CD14-positive monocyte (primary cell): ENCODE measurements around the gene CPNE8. TPM values are rescaled to one million over a fixed set of nuclear protein-coding genes. Genes with fewer than 3 reads are reported as not detected.

Experiments
- DNase-seq, 3 donors: peaks; one replicate each; pipeline ENCODE4 v3.0.0-alpha.2; 2011 to 2022
- H2AFZ ChIP-seq: 2 replicates; pipeline ENCODE4 v1.6.0; 2012; ENCODE audit warnings: mild to moderate bottlenecking, low read depth, low read length, inconsistent platforms; ENCODE audit not compliant: insufficient read depth, poor library complexity, severe bottlenecking
- H3K27ac ChIP-seq, 2 donors: 1 replicate in 1 of 2; 2 replicates in 1 of 2; pipeline ENCODE4 v1.5.1; 2012 to 2013; ENCODE audit warnings: low read length in 2 of 2, control low read depth in 1 of 2, inconsistent platforms in 1 of 2, low read depth in 1 of 2, mild to moderate bottlenecking in 1 of 2
- H3K27me3 ChIP-seq, 2 donors: one replicate each; pipeline versions ENCODE4 v1.6.0 to v1.6.1; 2011 to 2013; ENCODE audit warnings: low read length in 2 of 2; ENCODE audit not compliant: control insufficient read depth in 2 of 2, insufficient read depth in 2 of 2
- H3K36me3 ChIP-seq, 2 donors: replicated peaks in 1 of 2; 1 replicate in 1 of 2; 2 replicates in 1 of 2; pipeline versions ENCODE4 v1.5.1 to v1.6.1; 2012 to 2013; ENCODE audit warnings: low read length in 2 of 2, control low read depth in 1 of 2, inconsistent platforms in 1 of 2, mild to moderate bottlenecking in 1 of 2; ENCODE audit not compliant: insufficient read depth in 2 of 2, control insufficient read depth in 1 of 2
- H3K4me1 ChIP-seq, 2 donors: 1 replicate in 1 of 2; 2 replicates in 1 of 2; pipeline versions ENCODE4 v1.5.1 to v1.6.1; 2012 to 2013; ENCODE audit warnings: low read length in 2 of 2, control low read depth in 1 of 2, inconsistent platforms in 1 of 2, mild to moderate bottlenecking in 1 of 2, moderate library complexity in 1 of 2; ENCODE audit not compliant: insufficient read depth in 2 of 2, control insufficient read depth in 1 of 2
- H3K4me2 ChIP-seq: replicated peaks from 2 replicates; pipeline ENCODE3; 2012; ENCODE audit warnings: low read length, moderate library complexity, mild to moderate bottlenecking; ENCODE audit not compliant: poor library complexity, severe bottlenecking; ENCODE audit errors: extremely low read depth
- H3K4me3 ChIP-seq, 3 experiments: fragments of 200-600 bp in 1 of 3; sonication (generic) in 1 of 3; replicated peaks in 1 of 3; 1 replicate in 2 of 3; 2 replicates in 1 of 3; pipeline ENCODE4 v1.5.1; 2011 to 2013; ENCODE audit warnings: low read length in 3 of 3, mild to moderate bottlenecking in 3 of 3, control low read depth in 2 of 3, low read depth in 2 of 3, inconsistent platforms in 1 of 3, moderate library complexity in 1 of 3
- H3K79me2 ChIP-seq: 2 replicates; pipeline ENCODE4 v1.6.0; 2012; ENCODE audit warnings: mild to moderate bottlenecking, control low read depth, inconsistent platforms, low read length, moderate library complexity; ENCODE audit not compliant: insufficient read depth
- H3K9ac ChIP-seq: 2 replicates; pipeline ENCODE4 v1.6.0; 2017; ENCODE audit warnings: low read length, mild to moderate bottlenecking; ENCODE audit not compliant: insufficient read depth, poor library complexity, severe bottlenecking
- H3K9me3 ChIP-seq, 2 donors: replicated peaks in 1 of 2; 1 replicate in 1 of 2; 2 replicates in 1 of 2; pipeline versions ENCODE4 v1.5.1 to v1.6.1; 2012 to 2013; ENCODE audit warnings: low read length in 2 of 2, control low read depth in 1 of 2; ENCODE audit not compliant: control insufficient read depth in 1 of 2, insufficient read depth in 1 of 2
- H4K20me1 ChIP-seq: 2 replicates; pipeline ENCODE4 v1.6.0; 2012; ENCODE audit warnings: mild to moderate bottlenecking, low read length, control low read depth, moderate library complexity; ENCODE audit not compliant: insufficient read depth
- H3K27ac Mint-ChIP-seq, 7 donors: one replicate each; pipeline ENCODE4 v1.8.0; 2020; ENCODE audit warnings: mild to moderate bottlenecking in 7 of 7, mixed read lengths in 7 of 7, moderate library complexity in 6 of 7, inconsistent platforms in 2 of 7
- H3K27me3 Mint-ChIP-seq, 3 donors: one replicate each; pipeline ENCODE4 v1.8.0; 2021 to 2022; ENCODE audit warnings: low read depth in 3 of 3, mild to moderate bottlenecking in 3 of 3, mixed read lengths in 3 of 3, moderate library complexity in 3 of 3, inconsistent platforms in 1 of 3
- H3K36me3 Mint-ChIP-seq, 2 donors: one replicate each; pipeline ENCODE4 v1.8.0; 2020; ENCODE audit warnings: mixed read lengths in 2 of 2, inconsistent platforms in 1 of 2, mild to moderate bottlenecking in 1 of 2
- H3K4me1 Mint-ChIP-seq: one replicate; pipeline ENCODE4 v1.8.0; 2020; ENCODE audit warnings: mild to moderate bottlenecking, mixed read lengths
- H3K4me3 Mint-ChIP-seq, 2 donors: one replicate each; pipeline ENCODE4 v1.8.0; 2020; ENCODE audit warnings: mild to moderate bottlenecking in 2 of 2, mixed read lengths in 2 of 2, moderate library complexity in 1 of 2
- H3K9me3 Mint-ChIP-seq, 7 donors: one replicate each; pipeline ENCODE4 v1.8.0; 2020 to 2022; ENCODE audit warnings: mixed read lengths in 7 of 7, mild to moderate bottlenecking in 6 of 7, moderate library complexity in 6 of 7, inconsistent platforms in 2 of 7
- CTCF ChIP-seq: fragments of 200-600 bp; IDR thresholded peaks from one replicate; pipeline ENCODE4 v1.8.0; 2022; ENCODE audit warnings: antibody characterized with exemption, mild to moderate bottlenecking
- WGBS: methylation state at CpG from one replicate; pipeline ENCODE4 v1.1.5; 2013; ENCODE audit warnings: missing lambda C conversion rate; ENCODE audit not compliant: insufficient coverage; 5-methylcytosine and 5-hydroxymethylcytosine counted together
- intact Hi-C, 2 donors: fragments of 100-400 bp; cut with micrococcal nuclease; formaldehyde crosslinking; loops; one replicate each; pipeline versions ENCODE4 v1.15.0 to v1.15.1; 2023
- polyA plus RNA-seq, 3 donors: library from polyadenylated mRNA; depleted of rRNA in 1 of 3; unstranded in 2 of 3; stranded (reverse) in 1 of 3; fragments of 300-500 nt in 2 of 3; fragments of >200 nt in 1 of 3; fragmentation: Illumina TruSeq in 2 of 3; gene quantifications; 1 replicate in 2 of 3; 2 replicates in 1 of 3; pipeline ENCODE4 v1.2.3, GENCODE V29; 2012 to 2021

The CPNE8 gene
- polyA plus RNA-seq, 3 donors = 15.2 to 22.5 (median 19.0) TPM

- no peak for DNase-seq
- H3K4me3 ChIP-seq = no peak overlapping the region
- H3K4me2 ChIP-seq = no peak overlapping the region
- TF ChIP-seq CTCF = no peak
- peaks cover 89% of the 10 kb centered on the region for H4K20me1 ChIP-seq
- Mint-ChIP-seq H3K27me3 (peaks cover 0 to 2% (median 2%) of the 10 kb centered on the region in 3 donors), H3K4me3 (no peak overlapping the region), H3K36me3 (peaks cover 5 to 12% of the 10 kb centered on the region in 2 donors), H3K4me1 (peaks cover 36% of the 10 kb centered on the region), H3K9me3 (peaks cover 0 to 3% (median 0%) of the 10 kb centered on the region in 7 donors), H3K27ac (peak overlapping the region in 3 of 7 donors; percentile 10 to 48 (median 36))
- no peak overlapping the region for H3K9ac ChIP-seq
- no peaks in the 10 kb centered on the region for H3K9me3 ChIP-seq
- H3K36me3 ChIP-seq = no peaks in the 10 kb centered on the region
- H3K79me2 ChIP-seq = peaks cover 99% of the 10 kb centered on the region
- intact Hi-C loops = no loop called here
- H3K27ac ChIP-seq = peak overlapping the region in 1 of 2 donors; percentile 44
- no peaks in the 10 kb centered on the region for H3K27me3 ChIP-seq
- H2AFZ ChIP-seq = no peak overlapping the region
- H3K4me1 ChIP-seq = peaks cover 3 to 9% of the 10 kb centered on the region in 2 donors
These were observed 12.4 kb downstream of the CPNE8 start for GRCh38 chr12:38892976-38893375.

- intact Hi-C loops = no loop called here
- no peaks in the 10 kb centered on the region for H3K9me3 ChIP-seq
- Mint-ChIP-seq H3K4me3 (no peak overlapping the region), H3K27ac (peak overlapping the region in 3 of 7 donors; percentile 15 to 38 (median 31)), H3K27me3 (peaks cover 0 to 2% (median 2%) of the 10 kb centered on the region in 3 donors), H3K9me3 (peaks cover 0 to 3% (median 0%) of the 10 kb centered on the region in 7 donors), H3K36me3 (peaks cover 5 to 12% of the 10 kb centered on the region in 2 donors), H3K4me1 (peaks cover 36% of the 10 kb centered on the region)
- DNase-seq = no peak
- no peaks in the 10 kb centered on the region for H3K36me3 ChIP-seq
- no peak for TF ChIP-seq CTCF
- H4K20me1 ChIP-seq = peaks cover 91% of the 10 kb centered on the region
- peaks cover 3 to 9% of the 10 kb centered on the region in 2 donors for H3K4me1 ChIP-seq
- no peak overlapping the region for H3K4me2 ChIP-seq
- peak overlapping the region in 1 of 2 donors; percentile 57 for H3K27ac ChIP-seq
- peaks cover 100% of the 10 kb centered on the region for H3K79me2 ChIP-seq
- H3K9ac ChIP-seq = no peak overlapping the region
- no peak overlapping the region for H3K4me3 ChIP-seq
- WGBS = 100% methylated on average over 1 of the region's 4 CpGs
- no peaks in the 10 kb centered on the region for H3K27me3 ChIP-seq
- H2AFZ ChIP-seq = no peak overlapping the region
These were observed 13.2 kb downstream of the CPNE8 start for GRCh38 chr12:38892087-38892786.
